GM18873 (cell line): ENCODE data around the gene DHX29.

Source experiments
- ATAC-seq: cut with Tn5 transposase; IDR thresholded peaks from one replicate; pipeline ENCODE4 v1.9.1; 2021; ENCODE audit warnings: mild to moderate bottlenecking, moderate library complexity, moderate number of reproducible peaks; ENCODE audit not compliant: unreplicated experiment, low FRiP score

DHX29 gene

GRCh38 chr5:55234121-55234700 is 73.3 kb downstream of the DHX29 start:
- no peak for ATAC-seq

GRCh38 chr5:55232985-55233928 is 74.2 kb downstream of the DHX29 start, which contains the start of gene CCNO:
CCNO (minus strand) TSS chr5:55233608; CDS start chr5:55233523, 85 bp downstream.
- peak; percentile 38 for ATAC-seq

- ATAC-seq, result peak; percentile 12
Observed at GRCh38 chr5:55232271-55232984, 75.1 kb downstream of the DHX29 start.

- ATAC-seq, result no peak
Observed at GRCh38 chr5:55231919-55232270, 75.6 kb downstream of the DHX29 start.

- no peak for ATAC-seq
Observed at GRCh38 chr5:55231029-55231918, 76.2 kb downstream of the DHX29 start.

- ATAC-seq, result no peak
Observed at GRCh38 chr5:55230086-55230629, 77.3 kb downstream of the DHX29 start.

- no peak for ATAC-seq
Observed at GRCh38 chr5:55227664-55228430, 79.6 kb downstream of the DHX29 start.

- no peak for ATAC-seq
Observed at GRCh38 chr5:55226934-55227663, 80.4 kb downstream of the DHX29 start, which contains the start of gene MCIDAS. MCIDAS (minus strand) TSS chr5:55227315; CDS start chr5:55227138, 177 bp downstream.

- no peak for ATAC-seq
Observed at GRCh38 chr5:55226027-55226933, 81.2 kb downstream of the DHX29 start.

GRCh38 chr5:55225346-55225745 is 82.1 kb downstream of the DHX29 start:
- ATAC-seq, result no peak

- ATAC-seq, result no peak
Observed at GRCh38 chr5:55223812-55224240, 83.7 kb downstream of the DHX29 start.

GRCh38 chr5:55222985-55223811 is 84.3 kb downstream of the DHX29 start:
- no peak for ATAC-seq

GRCh38 chr5:55222092-55222984 is 85.2 kb downstream of the DHX29 start:
- ATAC-seq, result no peak

GRCh38 chr5:55220433-55221185 is 86.9 kb downstream of the DHX29 start:
- ATAC-seq, result no peak

GRCh38 chr5:55219770-55220169 is 87.7 kb downstream of the DHX29 start:
- ATAC-seq, result no peak
